Stimulated activated CD4-positive, alpha-beta T cell treated with anti-CD3 and anti-CD28 coated beads, TNF-alpha, amount 100 ng/mL, for 48 hours (primary cell): ENCODE data around the gene MAB21L1.

Source experiments
- DNase-seq, 3 donors: peaks; one replicate each; pipeline ENCODE4 v3.0.0-alpha.2; 2020; ENCODE audit warnings: low read depth in 3 of 3

MAB21L1 gene

DNA sequence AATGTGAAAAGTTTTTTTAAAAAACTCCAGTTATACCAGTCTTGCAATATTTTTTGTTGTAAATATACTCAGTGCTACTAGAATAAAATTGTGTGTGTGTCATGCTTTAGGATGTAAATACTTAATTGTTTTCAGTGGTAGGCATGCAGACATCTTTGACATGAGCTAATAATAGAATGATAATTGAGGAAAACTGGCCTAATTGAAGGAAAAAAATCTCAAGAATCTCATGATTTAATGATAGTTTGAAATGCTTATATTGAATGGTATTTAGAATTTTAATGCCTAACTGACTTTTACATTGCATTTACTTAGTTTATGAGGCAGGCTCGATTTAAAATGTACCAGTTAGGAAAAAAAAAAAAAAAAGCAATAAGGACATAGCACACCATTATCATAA, 3.2 kb upstream of the MAB21L1 start:
- DNase-seq = no peak

DNA sequence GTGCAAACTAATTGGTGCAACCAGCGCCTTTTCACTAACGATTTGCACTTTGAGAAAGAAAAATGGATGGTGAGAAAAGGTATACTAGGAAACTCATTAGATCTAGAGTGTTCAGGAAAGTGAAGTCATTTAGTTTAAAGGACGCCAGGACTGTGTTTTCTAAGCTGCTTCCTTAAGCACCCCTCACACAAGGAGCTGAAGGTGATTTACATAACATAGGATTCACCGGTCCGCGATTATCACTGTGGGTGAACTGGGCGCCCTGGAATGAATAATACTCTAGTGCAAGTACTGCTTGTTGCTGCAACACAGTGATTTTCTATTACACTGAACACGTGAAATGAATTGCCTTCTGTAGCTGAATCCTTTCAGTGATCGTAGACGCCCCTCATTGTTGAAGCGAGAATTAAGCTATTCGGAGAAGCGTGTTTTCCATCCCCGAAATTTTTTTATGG, 2.6 kb upstream of the MAB21L1 start:
- DNase-seq = no peak

DNA sequence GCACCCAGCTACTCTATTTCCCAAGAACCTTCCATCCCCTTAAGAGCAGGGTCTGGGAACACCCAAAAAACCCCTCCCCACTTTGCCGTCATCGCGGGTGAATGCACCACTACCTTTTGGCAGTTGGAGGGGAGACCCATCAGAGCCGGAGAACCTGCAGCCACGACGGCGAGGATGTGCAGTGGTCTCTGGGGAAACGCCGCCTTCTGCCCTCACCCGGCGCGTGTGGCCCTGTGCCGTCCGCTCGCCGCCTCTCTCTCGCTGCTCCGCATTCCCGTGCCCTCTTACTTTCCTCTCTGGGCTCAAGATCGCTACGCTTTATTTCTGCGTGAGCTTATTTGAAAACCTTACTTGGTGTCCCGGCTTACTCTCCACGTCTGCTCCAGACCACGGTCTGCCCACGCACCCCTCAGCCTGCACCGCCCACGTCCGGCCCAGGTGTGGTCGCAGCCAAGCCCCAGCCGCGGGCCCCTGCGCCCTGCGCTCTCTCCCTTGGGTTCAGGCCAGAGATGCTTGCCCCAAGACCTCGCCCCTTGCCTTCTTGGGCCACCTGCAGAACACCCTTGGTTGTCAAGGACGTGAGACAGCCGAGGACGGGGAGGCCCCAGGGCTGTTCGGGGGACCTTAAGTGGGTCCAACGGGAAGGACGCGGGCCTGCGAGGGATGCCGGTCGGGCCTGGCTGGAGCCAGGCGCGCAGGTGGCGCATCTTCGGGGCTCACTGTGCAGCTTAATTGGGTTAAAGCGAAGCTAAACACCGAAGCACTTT, 2.0 kb upstream of the MAB21L1 start:
- no peak for DNase-seq

DNA sequence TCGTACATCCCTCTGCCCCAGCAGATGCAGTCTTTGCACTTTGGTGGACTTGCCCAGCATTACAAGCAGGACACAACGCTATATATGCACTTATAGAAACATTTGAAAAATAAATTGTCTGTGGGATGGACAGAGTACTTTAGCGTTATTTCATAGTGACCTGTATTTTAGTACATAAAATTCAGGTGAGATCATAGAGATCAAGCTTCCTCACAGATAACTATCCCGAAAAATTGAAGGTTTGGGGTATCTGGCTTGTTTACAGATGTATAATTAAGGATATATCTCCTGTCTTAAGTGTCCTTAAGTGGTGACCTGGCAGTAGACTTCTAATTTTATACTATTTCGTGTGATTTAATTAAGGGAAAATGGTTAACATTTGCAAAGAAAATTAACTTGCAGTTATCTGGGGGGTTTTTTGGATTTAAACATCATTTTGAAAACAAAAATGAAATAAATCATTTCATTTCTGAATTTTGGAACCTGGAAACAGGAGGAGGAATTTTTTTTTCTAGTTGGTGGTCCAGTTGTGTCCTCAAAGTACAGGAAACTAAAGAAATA, 977 bp upstream of the MAB21L1 start:
- DNase-seq = no peak

DNA sequence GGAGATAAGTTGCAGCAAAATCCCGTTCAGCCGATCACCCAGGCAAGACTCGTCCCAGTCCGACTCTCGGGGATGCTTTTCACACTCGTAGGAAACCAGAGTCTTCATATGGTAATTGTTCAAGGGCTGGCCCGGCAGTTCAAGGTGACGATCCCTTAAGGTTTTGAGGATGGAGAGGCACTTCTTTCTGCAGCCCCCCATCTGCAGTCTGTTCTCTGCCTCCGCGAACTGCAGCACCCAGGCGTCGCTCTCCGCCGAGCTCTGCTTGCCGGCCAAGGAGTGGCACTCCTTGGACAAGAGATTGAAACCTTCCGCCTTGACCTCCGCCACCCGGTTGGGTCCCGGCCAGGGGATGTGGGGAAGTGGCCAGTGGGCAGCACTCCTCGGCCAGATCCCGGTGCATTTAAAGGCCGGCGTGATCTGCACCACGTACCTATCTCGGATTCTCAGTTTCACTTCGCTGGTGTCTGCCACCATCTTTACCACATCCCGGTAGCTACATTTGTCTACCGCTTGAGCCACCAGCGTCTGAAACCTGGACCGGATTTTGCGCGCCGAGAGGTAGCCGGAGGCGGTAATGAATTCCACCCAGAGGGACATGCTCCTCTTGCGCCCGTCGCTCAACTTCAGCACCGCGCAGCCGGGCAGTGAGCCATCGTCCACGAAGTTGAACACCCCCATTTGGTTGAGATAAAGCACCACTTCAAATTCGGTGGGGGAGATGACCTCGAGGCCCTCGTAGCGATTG, 1.1 kb downstream of the MAB21L1 start:
- no peak for DNase-seq

DNA sequence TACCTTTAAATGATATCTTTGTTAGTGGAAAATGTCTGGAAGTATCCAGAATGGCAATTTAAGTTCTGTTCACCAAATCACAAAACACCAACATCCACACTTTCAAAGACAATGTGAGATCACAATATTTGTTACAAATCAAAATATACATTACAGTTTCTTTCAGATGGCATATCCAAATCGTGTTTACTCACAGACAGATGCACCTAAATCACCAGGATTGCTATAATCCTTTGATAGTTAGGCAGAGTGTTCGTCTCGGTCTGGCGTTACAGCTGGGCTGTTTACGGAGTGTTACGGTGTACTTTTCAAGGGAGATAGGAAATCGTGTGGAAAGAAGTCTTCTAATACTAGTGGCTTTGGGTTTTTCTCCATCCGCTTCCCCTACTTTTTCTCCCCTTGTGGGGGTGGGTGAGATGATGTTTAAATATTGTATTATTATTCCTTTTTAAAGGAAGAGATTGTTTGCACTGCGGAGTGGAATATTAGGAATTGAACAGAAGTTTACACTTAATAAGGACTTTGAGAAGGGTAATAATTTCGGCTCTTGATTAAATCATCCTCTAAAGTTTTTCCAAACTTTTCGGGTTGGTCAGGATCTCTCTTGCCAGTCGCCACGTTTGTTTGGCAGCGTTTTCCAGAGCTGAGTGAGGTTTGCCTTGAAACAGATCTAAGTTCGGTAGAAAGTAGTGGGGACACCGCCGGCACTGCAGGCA, 1.8 kb downstream of the MAB21L1 start:
- DNase-seq = no peak

DNA sequence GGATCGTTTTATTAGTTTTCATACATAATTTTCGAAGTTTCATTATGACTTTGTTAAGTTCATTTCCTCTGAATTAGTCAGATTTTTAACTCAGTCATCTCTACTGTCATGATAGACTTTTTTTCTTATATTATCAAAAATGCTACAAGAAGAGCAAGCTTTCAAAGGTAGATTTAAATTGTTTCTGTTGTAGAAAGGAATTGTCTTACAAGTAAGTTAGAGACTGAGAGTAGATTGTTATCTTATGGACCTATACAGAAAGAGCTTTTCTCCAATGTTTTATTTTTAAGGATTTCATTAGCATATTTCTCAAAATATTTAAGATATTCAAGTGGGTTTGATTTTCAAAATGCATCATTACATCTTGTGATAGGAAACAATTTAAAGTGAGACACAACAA, 2.7 kb downstream of the MAB21L1 start:
- DNase-seq = no peak

DNA sequence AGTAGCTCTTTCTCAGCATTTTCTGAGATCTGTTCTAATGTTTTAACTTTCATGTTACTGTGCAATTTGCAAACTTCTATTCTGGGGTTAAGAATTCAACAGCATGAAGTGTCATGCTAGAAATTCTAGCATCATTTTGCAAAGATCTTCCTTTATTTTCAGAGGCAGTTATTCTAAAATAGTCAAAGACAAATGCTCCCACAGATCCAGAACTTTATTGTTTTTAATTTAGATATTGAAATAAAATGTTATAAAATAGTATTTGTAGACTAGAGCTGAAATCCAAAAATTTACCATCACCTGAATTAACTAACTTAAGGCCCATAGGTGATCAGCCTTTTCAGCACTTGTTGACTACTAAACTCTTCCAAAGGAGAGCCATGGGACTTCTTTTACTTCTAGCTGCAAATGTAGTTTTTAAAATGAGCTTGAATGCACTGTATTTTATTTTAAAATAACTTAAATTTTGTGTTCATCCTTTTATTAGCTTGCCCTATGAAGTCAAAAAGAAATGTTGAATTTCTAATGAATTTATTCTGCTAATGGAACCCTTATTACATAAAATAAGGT, 3.2 kb downstream of the MAB21L1 start:
- no peak for DNase-seq

DNA sequence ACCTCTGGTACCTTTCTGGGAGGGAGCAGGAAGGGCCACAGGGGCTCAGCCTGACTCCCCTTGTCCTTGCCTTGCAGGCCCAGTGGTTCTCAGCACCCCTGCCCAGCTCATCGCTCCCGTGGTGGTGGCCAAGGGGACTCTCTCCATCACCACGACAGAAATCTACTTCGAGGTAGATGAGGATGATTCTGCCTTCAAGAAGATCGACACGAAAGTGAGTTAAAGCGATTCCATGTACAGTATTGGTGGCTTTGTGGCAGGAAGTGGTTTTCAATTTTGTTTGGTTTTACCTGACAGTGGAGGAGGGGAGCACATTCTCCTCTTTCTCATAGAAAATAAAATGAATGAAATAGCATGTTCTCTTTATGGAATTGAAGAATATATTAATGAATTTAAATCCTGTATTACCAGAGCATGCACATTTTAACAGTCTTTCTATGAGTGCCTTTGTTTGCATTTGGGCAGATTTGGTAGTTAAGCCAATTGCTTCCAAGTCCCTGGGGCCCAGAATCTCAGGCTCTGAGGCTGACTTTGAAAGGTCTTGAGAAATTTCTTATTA, 4.1 kb downstream of the MAB21L1 start:
- DNase-seq = no peak

DNA sequence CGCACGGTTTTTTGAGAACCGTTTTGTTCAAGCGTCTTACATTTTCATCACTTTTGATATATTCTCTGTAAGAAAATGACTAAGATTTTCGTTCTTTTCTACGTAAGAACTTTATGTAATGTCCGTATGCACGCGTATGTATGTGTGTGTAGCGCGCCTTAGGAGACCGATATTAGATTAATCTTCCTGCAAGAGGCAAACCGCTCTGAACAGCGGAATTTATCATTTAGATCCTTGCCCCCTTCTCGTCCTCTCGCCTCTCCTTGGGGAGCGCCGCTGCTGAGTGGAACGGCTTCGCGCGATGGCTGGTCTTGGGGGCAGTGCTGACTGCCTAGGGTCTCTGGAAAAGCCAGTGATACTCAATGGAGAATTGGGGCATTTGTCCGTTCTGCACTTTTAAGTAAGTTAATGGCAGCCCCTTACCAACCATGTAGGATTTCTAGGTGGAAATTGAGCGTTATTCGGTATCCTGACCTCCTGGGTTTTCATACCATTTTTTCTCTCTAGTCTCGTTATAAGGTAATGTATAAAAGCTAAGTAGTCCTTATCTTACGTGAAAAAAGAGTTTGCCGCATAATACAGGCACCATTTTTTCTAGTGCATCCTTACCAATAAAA, 4.7 kb downstream of the MAB21L1 start:
- DNase-seq = no peak

DNA sequence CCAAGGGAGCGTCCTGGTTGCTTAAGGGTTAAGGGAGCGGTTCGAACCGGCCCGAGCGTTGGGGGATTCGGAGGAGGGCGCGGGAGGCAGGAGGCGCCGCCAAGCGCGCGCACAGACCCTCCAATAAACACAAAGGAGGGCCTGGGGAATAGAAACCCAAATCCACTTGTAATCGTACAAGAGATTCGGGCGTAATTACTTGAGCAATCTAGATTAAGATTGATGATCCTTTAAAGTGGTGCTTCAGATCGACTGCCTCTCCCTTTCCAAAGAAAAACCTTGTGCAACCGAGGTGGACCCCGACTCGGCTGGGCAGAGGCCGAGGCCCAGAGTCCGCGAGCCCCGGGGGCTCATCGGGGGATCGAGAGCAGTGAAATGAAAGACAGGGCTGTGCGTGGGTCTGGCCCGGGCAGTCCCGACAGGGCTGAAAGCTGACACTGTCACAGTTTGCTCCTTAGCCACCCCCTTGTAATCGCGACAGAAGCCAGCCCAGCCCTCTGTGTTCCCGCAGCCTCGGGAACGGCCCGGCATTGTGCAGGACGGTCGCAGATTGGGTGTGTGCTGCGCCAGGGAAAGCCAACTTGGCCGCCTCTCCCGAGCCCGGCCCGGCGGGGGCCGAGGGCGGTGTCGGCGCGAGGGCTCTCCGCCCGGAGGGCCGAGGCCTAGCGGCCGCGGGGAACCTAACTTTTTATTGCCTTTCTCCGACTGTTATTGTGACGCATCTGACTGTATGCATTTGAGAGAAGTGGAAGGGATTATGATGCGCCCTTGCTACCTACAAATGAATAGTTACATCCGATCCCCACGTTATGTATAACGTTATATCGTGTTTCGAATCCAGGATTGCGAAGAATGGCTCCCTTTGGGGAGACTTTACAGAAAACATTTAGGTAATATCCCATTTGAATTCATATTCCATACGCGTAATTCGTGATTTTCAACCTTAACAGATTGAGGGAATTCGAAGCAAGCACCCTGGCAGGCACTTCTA, 5.5 kb downstream of the MAB21L1 start:
- no peak for DNase-seq

DNA sequence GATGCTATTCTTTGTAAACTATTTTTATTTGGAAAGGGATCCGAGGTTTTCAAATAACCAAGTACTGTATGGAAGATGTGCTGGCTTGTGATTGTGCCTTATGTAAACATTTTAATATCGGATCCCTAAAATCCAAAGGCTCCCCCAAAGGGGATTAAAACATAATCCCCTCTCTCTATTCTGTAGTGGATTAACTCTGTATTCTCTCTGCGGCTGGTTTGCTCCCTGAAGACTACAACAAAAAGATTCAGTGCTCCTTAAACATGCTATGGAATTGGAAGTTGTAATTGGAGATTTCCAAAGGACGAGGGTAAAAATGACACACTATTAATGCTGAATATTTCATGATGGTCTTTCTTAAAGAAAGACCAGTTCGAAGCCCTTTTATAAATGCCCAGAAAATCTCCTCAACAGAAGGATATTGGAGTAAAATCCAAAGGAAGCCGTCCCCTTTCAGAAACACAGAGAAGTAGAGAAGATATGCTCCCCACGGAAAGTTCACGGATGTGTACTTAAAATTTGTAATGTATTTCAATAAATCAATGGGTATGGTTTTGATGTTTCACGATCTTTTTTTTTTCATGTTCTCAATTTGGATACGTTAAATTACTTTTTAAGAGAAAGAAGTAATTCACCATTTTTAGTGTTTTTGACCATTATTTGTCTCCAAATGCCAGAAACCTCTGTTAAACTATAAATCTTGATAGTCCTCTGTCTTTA, 6.5 kb downstream of the MAB21L1 start:
- DNase-seq = no peak

DNA sequence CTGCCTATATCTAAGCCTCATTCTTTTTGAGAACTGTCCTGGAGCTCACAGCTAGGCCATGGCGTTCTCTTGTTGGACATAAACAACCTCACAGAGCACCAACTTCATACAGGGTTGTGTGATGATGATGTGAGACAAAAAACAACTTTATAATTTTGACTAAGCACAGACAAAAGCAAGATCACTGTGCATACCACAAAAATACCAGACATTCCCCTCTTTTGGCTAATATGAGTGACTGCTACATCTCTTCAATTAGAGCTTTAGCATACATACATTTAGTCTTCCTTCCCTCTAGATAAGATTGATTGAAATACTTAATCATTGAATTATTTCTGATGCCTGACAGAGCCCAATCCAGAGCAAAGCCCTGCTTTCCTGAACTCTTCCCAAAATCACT, 8.3 kb downstream of the MAB21L1 start:
- no peak for DNase-seq

DNA sequence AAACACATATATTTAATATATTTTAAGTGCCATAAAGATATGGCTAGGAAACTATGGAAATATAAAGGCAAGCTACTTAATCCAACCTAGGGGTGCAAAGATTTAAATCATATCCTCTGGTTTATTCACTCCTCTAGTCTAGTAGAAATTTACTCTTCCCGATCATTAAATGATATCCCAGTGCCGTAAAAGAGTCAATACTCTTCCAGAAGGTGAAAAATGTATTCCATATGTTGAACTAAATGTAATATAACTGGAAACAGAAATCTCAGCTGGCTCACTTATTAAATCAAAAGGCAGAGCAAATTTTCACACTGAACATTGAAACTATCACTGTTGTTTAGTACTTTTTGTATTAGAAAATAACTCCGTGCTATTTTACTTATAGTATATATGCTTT, 11.1 kb downstream of the MAB21L1 start:
- DNase-seq = no peak

DNA sequence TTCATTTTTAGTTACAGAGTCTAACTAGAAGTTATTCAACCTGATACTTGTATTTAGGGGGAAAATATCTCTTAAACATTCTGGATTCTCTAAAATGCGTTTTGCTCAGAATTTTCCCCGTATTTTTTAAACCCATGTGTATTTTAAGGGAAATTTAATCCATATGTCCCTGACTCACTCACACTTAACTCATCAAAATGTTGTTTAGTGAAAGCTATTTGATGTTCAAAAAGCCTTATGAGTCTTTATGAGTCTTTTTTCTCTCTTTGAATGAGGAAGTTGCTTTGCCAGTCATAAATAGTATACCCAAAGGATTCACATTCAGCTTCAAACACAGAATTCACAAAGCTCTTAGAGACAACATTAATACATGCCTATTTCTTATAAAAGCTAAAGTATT, 16.4 kb downstream of the MAB21L1 start:
- no peak for DNase-seq

DNA sequence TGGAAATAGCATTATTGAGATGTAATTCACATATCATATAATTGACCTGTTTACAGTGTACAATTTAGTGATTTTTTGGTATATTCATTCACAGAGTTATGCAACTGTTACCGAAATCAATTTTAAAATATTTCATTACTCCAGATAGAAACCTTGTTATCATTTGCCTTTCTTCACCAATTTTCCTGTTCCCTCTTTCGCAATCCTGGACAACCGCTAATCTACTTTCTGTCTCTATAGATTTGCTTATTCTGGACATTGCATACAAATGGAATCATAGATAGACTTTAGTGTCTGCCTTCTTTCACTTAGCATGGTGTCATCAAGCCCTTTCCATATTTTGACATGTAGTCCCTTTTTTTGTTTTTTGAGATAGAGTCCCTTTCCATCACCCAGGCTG, 19.2 kb downstream of the MAB21L1 start:
- no peak for DNase-seq

DNA sequence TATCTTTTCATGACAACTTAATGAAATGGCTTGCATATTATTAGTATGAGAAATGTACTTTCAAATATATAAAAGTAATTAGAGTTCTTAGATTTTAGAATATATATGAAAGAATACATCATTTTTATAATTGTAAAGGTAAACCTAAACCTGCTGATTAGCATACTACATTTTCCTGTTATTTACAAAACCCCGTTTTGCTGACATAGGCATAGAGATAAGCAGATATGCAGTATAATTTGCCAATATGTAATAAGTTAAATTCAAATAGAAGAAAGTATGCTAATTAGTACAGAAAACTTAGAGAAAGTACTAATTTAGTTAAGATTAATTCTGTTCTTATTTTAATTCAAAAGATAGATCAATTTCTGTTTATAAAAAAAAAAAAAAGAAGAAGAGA, 21.5 kb downstream of the MAB21L1 start:
- DNase-seq = no peak

DNA sequence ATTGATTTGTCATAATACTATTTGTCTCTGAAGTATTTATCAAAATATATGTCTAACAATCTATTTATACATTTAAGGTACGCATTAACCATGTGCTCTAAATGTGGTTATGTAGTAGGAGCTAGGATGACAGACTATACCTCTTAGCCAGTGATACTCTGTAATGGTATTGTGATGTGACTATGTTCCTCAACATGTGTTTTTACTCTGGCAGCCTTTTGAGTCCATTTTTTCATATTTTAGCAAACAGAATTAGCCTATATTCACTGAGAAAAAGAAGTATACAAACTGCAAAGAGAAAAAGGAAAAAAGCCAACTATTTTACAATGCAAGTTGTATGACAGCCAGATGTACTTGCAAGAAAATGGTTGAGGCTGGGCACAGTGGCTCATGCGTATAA, 26.7 kb downstream of the MAB21L1 start:
- DNase-seq = no peak

DNA sequence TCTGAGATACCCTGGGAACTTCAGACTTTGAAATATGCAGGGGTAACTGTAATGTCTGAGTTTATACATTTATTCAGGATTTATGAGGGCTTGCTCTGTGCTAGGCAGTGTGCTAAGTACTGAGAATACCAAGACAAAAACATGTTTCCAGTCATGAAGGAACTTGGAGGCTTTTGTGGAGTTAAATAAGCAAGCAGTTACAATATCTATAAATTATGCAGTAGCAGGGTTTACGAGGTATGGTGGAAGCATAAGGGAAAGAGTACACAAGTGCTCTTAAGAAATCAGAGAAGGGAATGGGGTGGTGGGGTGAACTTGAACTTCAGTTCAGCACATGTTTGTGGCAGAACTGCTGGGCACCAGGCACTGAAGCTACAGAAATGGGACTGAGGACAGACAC, 28.0 kb downstream of the MAB21L1 start:
- DNase-seq = no peak
